ENCODE data around the gene GMPR2. TPM values are rescaled to one million over a fixed set of nuclear protein-coding genes. Genes with fewer than 3 reads are reported as not detected.

The GMPR2 gene
- total and polyA plus RNA-seq, 2 of the 13 experiments (the other 11 are each of a cell fraction or from before 2014, with no cell fraction given), result 210 to 273 TPM

DNA sequence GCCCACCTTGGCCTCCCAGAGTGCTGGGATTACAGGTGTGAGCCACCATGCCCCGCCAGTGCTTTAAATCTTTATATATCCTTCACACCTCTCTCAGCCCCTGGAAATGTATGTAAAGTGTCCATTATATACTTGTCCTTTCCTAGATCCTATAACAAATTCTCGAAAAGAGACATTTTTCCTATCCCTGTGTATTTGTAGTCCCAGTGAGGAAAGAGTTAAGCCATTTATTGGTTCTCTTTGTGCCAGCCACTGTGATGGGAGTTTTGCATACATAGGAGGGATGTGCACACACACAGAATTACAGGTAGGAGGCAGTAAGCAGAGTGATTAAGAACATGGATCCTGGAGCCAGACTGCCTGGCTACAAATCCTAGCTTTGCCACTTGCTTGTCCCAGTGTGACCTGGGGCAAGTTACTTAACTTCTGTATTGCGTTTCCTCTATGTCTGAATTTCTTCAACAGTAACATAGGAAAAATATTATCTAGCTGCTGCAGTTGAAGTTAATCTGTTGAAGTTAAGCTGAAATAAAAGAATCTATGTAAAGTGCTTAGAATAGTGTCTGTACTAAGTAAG, 40.8 kb downstream of the GMPR2 start:
- Histone ChIP-seq H3K4me1 (ENCODE audit: insufficient read depth, low read length) (peaks cover 22% of the 10 kb centered on the region), H4K20me1 (ENCODE audit: insufficient read depth, low read length) (no peaks in the 10 kb centered on the region), H3K9ac (ENCODE audit: insufficient read depth, low read depth, low read length) (no peak overlapping the region), H3K79me2 (ENCODE audit: insufficient read depth, low read length) (peaks cover 7% of the 10 kb centered on the region), H3K27ac (ENCODE audit: extremely low read length, insufficient read depth, low read length) (no peak overlapping the region), H3K9me3 (ENCODE audit: low read length) (no peaks in the 10 kb centered on the region), H3K4me2 (ENCODE audit: low read depth, low read length) (no peak overlapping the region), H3K36me3 (replicated peaks in 1 of 2; ENCODE audit: control insufficient read depth in 1 of 2, insufficient read depth in 2 of 2, low read length in 2 of 2) (peaks cover 0 to 8% of the 10 kb centered on the region in 2 experiments; a peak in 1 of 5 replicates), H3K27me3 (ENCODE audit: control insufficient read depth in 1 of 2, insufficient read depth in 2 of 2, low read length in 2 of 2) (no peaks in the 10 kb centered on the region; a peak in 1 of 5 replicates), H2AFZ (ENCODE audit: low read length) (no peak overlapping the region), H3K4me3 (replicated peaks in 1 of 3; ENCODE audit: insufficient read depth in 1 of 3, low read depth in 2 of 3, low read length in 3 of 3) (no peak overlapping the region)
- intact Hi-C loops (cut with micrococcal nuclease; ENCODE audit: unreplicated experiment) (no loop called here), in situ Hi-C loops (cut with HindIII; ENCODE audit: extremely low pct_ligation_motif_present, low pct_unique_long_range_greater_than_20kb) (no loop called here)
- whole genome bisulfite sequencing (ENCODE audit: low lambda C conversion rate), result 76% methylated on average over 3 of the region's 3 CpGs
- FAIRE-seq, result no peak
- BruUV-seq (replicated peaks), result no TSS peak
- CTCF ChIA-PET (ENCODE audit: low intra/inter-chr PET ratio, low total read pairs), result interaction anchor here (1.1 to 1.4 kb wide), 2 partner anchors 25 to 31 kb away, joined by 3 to 4 read pairs; partner anchors contain the start of gene TINF2
- POLR2A ChIA-PET, result interaction anchor here (0.6 to 16.5 kb wide), 6 partner anchors 8 to 84 kb away, joined by 3 to 435 read pairs (median 3); partner anchors contain the start of gene TINF2
- no peak for ATAC-seq
- DNase-seq (ENCODE audit: low spot score), result peak; percentile 60
- TF ChIP-seq, protein P1, sequence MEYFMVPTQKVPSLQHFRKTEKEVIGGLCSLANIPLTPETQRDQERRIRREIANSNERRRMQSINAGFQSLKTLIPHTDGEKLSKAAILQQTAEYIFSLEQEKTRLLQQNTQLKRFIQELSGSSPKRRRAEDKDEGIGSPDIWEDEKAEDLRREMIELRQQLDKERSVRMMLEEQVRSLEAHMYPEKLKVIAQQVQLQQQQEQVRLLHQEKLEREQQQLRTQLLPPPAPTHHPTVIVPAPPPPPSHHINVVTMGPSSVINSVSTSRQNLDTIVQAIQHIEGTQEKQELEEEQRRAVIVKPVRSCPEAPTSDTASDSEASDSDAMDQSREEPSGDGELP (IDR thresholded peaks at IDR 0.05; ENCODE audit: borderline replicate concordance, low read depth), result no peak
- 0 out of 2 replicates have a peak, but pooled peaks have one; percentile 4 for TF ChIP-seq FOXA3 (CRISPR knock-in tag; IDR thresholded peaks at IDR 0.05)
- TF ChIP-seq CC2D1A (CRISPR knock-in tag; IDR thresholded peaks at IDR 0.05), result no peak
- no peak for TF ChIP-seq ZNF501 (CRISPR knock-in tag; IDR thresholded peaks at IDR 0.05)
- TF ChIP-seq EHMT2 (IDR thresholded peaks at IDR 0.05; ENCODE audit: borderline replicate concordance, low read depth, low read length), result no peak
- no peak for TF ChIP-seq SRF (IDR thresholded peaks at IDR 0.05; ENCODE audit: low read depth, low read length)
- no peak for TF ChIP-seq MXD1 (CRISPR knock-in tag; IDR thresholded peaks at IDR 0.05)
- TF ChIP-seq ZNF761 (CRISPR knock-in tag; conservative IDR thresholded peaks at IDR 0.05), result no peak
- TF ChIP-seq ZNF343 (CRISPR knock-in tag; IDR thresholded peaks at IDR 0.05), result 0 out of 2 replicates have a peak, but pooled peaks have one; percentile 76
- TF ChIP-seq PAX8 (CRISPR knock-in tag; IDR thresholded peaks at IDR 0.05; ENCODE audit: borderline replicate concordance), result 0 out of 2 replicates have a peak, but pooled peaks have one; percentile 35
- TF ChIP-seq SALL1 (CRISPR knock-in tag; IDR thresholded peaks at IDR 0.05), result 0 out of 2 replicates have a peak, but pooled peaks have one; percentile 31
- TF ChIP-seq ARNT (IDR thresholded peaks at IDR 0.05), result no peak
- TF ChIP-seq, protein P2, sequence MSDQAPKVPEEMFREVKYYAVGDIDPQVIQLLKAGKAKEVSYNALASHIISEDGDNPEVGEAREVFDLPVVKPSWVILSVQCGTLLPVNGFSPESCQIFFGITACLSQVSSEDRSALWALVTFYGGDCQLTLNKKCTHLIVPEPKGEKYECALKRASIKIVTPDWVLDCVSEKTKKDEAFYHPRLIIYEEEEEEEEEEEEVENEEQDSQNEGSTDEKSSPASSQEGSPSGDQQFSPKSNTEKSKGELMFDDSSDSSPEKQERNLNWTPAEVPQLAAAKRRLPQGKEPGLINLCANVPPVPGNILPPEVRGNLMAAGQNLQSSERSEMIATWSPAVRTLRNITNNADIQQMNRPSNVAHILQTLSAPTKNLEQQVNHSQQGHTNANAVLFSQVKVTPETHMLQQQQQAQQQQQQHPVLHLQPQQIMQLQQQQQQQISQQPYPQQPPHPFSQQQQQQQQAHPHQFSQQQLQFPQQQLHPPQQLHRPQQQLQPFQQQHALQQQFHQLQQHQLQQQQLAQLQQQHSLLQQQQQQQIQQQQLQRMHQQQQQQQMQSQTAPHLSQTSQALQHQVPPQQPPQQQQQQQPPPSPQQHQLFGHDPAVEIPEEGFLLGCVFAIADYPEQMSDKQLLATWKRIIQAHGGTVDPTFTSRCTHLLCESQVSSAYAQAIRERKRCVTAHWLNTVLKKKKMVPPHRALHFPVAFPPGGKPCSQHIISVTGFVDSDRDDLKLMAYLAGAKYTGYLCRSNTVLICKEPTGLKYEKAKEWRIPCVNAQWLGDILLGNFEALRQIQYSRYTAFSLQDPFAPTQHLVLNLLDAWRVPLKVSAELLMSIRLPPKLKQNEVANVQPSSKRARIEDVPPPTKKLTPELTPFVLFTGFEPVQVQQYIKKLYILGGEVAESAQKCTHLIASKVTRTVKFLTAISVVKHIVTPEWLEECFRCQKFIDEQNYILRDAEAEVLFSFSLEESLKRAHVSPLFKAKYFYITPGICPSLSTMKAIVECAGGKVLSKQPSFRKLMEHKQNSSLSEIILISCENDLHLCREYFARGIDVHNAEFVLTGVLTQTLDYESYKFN (CRISPR knock-in tag; conservative IDR thresholded peaks at IDR 0.05), result 0 out of 2 replicates have a peak, but pooled peaks have one; percentile 11
- TF ChIP-seq FLYWCH1 (CRISPR knock-in tag; IDR thresholded peaks at IDR 0.05), result no peak
- TF ChIP-seq, protein P3, sequence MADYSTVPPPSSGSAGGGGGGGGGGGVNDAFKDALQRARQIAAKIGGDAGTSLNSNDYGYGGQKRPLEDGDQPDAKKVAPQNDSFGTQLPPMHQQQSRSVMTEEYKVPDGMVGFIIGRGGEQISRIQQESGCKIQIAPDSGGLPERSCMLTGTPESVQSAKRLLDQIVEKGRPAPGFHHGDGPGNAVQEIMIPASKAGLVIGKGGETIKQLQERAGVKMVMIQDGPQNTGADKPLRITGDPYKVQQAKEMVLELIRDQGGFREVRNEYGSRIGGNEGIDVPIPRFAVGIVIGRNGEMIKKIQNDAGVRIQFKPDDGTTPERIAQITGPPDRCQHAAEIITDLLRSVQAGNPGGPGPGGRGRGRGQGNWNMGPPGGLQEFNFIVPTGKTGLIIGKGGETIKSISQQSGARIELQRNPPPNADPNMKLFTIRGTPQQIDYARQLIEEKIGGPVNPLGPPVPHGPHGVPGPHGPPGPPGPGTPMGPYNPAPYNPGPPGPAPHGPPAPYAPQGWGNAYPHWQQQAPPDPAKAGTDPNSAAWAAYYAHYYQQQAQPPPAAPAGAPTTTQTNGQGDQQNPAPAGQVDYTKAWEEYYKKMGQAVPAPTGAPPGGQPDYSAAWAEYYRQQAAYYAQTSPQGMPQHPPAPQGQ (CRISPR knock-in tag; IDR thresholded peaks at IDR 0.05; ENCODE audit: borderline replicate concordance), result 0 out of 2 replicates have a peak, but pooled peaks have one; percentile 59
